NCI-H510A (cell line): Measurements from ENCODE around the gene RBL1.
"Not testable (repeated sequence)": the region's sequence is repeated elsewhere in the genome, so short reads cannot be mapped to it uniquely, and the experiment has no call there.

Experiments used
- DNase-seq: peaks from one replicate; lab custom pipeline; 2025; lab: John Stamatoyannopoulos, UW

The RBL1 gene

DNA sequence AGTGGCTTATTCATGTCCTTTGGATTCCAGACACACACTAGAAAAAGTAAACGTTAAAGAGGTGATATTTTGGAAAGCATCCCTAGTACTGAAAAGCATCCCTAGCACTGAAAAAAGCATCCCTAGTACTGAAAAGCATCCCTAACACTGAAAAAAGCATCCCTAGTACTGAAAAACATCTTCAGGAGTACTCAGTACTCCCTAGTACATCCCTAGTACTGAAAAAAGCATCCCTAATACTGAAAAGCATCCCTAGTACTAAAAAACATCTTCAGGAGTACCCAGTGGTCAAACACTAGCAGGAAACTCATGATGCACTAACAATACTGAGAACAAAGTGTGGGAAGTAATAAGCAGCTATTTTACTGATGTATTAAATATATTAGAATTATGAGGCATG lies 98.7 kb downstream of the RBL1 start:
- DNase-seq: no peak

DNA sequence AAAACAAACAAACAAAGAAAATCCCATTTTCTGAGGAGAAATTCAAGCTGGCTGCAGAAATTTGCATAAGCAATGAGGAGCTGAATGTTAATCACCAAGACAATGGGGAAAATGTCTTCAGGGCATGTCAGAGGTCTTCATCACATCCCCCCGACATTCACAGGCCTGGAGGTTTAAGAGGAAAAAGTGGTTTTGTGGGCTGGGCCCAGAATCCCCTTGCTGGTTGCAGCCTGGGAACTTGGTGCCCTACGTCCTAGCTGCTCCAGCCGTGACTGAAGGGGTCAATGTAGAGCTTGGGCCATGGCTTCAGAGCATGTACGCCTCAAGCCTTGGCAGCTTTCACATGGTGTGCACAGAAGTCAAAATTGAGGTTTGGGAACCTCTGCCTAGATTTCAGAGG lies 101.6 kb downstream of the RBL1 start:
- not testable (repeated sequence) for DNase-seq

DNA sequence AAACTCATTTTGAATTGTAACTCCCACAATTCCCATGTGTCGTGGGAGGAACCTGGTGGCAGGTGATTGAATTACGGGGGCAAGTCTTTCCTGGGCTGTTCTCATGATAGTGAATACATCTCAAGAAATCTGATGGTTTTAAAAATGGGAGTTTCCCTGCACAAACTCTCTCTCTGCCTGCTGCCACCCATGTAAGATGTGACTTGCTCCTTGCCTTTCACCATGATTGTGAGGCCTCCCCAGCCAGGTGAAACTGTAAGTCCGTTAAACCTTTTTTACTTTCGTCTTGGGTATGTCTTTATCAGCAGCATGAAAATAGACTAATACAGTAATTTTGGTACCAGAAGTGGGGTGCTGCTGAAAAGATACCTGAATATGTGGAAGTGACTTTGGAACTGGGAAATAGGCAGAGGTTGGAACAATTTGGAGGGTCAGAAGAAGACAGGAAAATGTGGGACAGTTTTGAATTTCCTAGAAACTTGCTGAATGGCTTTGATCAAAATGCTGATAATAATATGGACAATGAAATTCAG lies 102.9 kb downstream of the RBL1 start:
- no peak for DNase-seq

DNA sequence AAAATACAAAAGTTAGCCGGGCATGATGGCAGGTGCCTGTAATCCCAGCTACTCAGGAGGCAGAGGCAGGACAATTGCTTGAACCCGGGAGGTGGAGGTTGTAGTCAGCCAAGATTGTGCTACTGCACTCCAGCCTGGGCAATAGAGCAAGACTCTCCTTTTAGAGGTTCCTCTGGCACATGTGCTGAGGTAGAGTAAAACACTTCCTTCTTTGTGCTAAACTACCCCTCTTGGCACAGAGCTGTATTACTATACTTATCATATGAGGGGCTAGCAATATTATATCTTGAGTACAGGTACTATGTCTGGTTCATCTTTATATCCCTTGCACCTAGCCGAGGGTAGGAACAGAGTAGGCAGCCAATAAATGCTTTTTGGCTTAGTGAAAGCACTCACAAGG lies 104.1 kb downstream of the RBL1 start:
- DNase-seq: no peak

DNA sequence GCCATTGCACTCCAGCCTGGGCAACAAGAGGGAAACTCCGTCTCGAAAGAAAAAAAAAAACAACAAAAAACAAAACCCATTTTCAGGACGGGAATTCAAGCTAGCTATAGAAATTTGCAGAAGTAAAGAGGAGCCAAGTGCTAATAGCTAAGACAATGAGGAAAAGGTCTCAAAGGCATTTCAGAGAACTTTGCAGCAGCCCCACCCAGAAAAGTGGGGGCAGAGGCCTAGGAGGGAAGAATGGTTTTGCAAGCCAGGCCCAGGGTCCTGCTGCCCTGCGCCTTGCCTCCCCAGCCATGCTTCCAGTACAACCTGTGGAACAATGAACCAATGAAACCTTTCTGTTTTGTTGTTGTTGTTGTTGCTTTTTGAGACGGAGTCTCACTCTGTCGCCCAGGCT lies 106.0 kb downstream of the RBL1 start:
- no peak for DNase-seq

DNA sequence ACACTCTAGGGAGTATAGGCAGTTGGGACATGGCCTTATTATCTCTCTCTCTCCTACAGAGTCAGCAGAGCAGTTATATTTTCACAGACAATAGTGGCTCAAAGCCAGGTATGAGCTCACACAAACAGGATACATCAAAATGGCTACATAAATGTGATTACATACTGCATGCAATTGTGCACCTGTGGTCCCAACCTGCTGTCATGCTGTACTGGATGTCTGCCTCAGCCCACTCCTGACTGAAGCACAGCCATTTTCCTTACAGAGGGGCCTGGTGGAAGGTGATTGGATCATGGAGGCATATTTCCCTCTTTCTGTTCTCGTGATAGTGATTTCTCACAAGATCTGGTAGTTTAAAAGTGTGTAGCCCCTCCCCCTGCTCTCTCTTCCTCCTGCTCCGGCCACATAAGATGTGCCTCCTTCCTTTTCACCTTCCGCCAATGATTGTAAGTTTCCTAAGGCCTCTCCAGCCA lies 107.3 kb downstream of the RBL1 start:
- no peak for DNase-seq

DNA sequence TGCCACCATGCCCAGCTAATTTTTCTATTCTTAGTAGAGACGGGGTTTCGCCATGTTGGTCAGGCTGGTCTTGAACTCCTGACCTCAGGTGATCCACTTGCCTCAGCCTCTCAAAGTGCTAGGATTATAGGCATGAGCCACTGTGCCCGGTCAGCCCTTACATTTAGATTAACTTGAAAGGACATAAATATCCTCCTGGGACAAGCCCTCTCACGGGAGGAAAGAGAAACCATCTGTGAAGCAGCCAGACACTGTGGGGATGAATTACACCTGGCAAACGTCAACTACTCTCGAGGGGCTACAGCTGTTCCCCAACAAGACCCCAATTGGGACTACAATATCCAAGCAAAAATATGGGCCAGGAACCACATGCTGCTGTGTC lies 111.5 kb downstream of the RBL1 start:
- DNase-seq: no peak

DNA sequence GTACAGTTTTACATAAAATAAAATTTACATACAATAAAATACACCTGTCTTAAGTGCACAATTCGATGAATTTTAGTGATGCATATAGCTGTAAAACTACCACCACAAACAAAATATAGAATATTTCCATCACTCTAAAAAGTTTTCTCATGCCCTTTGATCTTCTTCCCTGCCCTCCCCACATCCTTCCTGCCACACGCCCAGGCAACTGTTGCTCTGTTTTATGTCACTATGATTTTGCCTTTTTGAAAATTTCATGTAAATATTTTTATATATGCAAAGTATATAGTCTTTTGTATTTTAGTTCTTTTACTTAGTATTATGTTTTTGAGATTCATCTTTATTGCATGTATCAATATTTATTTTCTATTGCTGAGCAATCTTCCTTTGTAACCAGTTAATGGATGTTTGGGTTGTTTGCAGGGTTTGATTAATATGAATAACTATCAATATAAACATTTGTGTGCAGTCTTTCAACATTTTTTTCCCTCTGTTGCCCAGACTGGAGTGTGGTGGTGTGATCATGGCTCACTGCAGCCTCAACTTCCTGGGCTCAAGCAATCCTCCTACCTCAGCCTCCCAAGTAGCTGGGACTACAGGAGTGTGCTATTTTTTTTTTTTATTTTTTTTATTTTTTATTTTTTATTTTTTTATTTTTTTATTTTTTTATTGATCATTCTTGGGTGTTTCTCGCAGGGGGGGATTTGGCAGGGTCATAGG lies 120.5 kb downstream of the RBL1 start:
- no peak for DNase-seq

DNA sequence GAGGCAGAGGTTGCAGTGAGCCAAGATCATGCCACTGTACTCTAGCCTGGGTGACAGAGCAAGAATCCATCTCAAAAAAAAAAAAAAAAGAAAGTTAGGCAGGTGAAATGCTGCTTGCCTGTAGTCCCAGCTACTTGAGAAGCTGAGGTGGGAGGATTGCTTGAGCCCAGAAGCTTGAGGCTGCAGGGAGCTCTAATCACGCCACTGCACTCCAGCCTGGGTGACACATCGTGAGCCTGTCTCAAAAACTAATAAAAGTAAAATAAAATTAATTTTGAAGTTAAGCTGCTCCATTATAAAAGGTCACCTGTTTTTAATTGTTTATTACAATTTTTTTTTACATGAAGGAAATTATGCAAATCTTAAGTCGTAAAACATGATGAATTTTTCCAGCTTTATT lies 121.1 kb downstream of the RBL1 start:
- DNase-seq: no peak

DNA sequence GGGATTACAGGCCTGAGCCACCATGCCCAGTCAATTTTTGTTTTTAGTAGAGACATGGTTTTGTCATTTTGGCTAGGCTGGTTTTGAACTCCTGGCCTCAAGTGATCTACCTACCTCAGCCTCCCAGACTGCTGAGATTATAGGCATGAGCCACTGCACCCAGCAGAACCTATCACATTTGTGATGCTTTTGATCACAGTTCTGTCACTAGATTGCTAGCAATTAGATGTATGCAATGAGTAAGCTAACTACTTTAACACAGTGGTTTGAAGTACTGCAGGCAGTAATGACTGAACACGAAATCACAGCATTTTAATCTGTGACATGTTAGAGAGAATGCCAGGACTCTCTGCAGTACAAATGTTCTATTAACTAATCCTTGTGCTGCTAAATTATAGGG lies 124.7 kb downstream of the RBL1 start:
- no peak for DNase-seq

DNA sequence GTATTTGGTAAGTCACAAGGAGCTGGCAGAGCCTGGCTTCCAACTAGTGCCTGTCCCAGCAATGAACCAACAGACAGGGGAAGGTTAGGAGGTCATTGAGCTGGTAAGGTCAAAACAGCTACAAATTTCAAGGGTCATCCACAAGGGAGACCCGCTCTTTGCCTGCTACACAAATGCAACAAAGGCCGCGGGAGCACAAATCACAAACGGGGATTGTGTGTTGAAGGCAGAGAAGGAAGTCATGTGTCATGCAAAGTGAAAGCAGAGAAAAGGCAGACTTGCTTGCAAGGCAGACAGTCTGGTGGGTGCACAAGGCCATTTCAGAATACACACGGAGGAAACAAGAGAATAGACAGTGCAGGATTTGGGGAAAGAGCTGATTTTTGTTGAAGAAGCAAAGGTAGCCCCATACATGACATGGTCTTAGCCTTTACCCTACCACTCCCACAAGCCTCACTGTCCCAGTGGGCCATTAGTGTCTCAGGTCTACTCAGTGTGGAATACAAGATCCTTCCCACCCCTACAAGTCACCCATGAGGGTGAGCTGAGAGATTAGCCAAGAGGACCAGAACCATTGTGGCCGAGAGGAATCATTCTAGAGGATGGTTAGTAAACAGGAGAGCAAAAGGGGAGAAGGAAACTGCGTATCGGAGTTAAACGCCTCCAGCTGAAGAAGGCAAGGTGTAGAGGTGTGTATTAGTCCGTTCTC lies 126.2 kb downstream of the RBL1 start:
- DNase-seq: no peak

DNA sequence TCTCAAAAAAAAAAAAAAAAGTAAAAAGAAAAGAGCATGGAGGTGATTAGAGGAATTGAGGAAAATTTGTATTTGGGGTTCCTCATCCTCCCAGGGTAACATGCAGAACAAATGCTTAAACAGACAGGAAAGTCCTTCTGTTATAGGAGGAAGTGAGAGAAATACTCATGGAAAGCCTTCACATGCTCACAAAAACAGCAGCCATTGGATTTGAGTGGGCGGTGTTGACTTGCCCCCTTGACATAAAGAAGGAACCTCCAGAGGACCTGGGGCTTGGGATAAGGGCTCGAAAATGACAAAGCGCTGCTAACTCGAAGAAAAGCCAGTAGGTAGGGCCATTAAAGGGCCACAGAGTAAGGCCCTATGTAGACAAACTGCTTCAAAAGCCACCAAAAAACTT lies 126.7 kb downstream of the RBL1 start:
- no peak for DNase-seq

DNA sequence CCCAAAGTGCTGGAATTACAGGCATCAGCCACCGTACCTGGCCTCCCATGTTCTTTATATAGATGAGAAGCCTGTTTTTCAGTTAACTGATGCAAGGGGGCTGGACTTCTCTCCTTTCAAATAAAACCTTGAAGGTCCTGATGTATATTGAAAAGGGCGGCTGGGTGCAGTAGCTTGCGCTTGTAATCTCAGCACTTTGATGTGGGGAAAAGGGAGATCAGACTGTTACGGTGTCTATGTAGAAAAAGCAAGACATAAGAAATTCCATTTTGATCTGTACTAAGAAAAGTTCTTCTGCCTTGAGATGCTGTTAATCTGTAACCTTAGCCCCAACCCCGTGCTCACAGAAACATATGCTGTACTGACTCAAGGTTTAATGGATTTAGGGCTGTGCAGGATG lies 128.2 kb downstream of the RBL1 start:
- DNase-seq: no peak

DNA sequence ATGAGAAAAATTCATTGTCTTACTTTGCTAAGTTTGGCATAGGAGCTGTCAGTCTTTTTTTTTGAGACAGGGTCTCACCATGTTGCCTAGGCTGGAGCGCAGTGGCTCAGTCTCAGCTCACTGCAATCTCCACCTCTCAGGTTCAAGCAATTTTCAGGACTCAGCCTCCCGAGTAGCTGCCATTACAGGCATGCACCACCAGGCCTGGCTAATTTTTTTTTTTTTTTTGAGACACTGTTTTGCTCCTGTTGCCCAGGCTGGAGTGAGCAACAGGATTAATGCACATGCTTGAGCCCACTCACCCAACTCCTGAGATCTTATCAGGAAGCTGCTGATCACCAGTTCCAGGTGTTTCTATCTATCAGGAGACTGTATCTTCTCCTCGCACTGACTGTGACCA lies 128.8 kb downstream of the RBL1 start:
- not testable (repeated sequence) for DNase-seq

DNA sequence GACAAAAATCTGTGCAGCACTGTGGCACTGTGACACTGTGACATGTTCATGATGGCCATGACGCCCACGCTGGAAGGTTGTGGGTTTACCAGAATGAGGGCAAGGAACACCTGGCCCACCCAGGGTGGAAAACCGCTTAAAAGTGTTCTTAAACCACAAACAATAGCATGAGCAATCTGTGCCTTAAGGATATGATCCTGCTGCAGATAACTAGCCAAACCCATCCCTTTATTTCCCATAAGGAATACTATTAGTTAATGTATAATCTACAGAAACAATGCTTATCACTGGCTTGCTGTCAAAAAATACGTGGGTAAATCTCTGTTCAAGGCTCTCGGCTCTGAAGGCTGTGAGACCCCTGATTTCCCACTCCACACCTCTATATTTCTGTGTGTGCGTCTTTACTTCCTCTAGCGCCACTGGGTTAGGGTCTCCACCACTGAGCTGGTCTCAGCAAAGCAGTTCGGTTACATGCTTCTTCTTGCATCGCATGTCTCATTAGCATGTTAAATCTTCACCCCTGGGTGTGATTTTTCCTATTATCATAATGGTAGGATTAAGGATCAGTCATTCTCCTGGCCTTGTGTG lies 133.3 kb downstream of the RBL1 start:
- not testable (repeated sequence) for DNase-seq

DNA sequence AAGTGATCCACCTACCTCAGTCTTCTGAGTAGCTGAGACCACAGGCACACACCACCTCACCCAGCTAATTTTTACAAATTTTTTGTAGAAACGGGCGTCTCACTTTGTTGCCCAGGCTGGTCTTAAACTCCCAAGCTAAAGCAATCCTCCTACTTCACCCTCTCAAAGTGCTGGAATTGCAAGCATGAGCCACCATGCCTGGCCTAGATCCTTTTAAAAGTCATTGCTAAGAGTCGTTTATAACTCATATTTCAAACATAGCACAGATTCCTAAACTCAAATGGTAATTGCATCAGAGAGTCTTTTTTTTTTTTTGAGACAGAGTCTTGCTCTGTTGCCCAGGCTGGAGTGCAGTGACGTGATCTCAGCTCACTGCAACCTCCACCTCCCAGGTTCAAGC lies 136.6 kb downstream of the RBL1 start:
- no peak for DNase-seq

DNA sequence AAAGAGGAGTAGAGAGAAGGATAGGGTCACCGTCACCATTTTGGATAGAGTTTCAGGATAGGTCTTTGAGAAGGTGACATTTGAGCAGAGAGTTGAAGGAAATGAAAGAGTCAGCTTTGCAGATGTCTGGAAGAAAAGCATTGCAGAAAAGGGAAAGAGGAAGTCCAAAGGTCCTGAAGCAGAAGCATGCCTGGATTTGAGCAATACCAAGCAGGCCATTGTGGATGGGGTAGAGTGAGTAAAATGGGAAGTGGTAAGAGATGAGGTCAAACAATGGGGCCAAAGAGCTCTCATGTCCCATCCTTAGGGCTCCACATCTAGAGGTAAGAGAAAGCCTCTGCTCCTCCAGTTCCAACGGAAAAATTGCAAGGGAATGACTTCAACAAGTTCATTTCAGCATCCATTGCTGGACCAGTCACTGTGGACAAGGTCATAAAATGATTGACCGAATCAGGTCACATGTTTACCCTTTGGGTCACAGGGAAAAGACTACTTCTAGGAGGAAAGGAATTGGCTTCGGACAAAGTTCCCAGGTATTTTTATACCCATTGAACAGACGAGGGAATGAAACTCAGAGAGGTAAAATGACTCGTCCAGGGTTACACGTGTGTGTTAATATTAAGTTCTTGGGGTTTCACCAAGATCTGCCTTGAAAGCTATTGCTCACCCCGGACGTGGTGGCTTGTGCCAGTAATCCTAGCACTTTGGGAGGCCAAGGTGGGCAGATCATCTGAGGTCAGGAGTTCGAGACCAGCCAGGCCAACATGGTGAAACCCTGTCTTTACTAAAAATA lies 137.7 kb downstream of the RBL1 start:
- DNase-seq: no peak

DNA sequence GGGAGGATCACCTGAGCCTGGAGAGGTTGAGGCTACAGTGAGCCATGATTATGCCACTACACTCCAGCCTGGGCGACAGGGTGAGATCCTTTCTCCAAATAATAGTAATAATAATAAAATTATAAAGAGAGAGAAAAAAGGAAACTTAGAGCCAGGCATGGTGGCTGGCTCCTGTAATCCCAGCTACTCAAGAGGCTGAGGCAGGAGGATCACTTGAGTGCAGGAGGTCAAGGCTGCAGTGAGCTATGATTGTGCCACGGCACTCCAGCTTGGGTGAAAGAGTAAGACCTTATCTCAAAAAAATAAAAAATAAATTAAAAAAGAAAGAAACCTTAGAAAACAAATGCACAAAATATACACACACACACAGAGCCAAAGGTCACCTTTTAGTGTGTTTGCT lies 139.1 kb downstream of the RBL1 start:
- DNase-seq: no peak

DNA sequence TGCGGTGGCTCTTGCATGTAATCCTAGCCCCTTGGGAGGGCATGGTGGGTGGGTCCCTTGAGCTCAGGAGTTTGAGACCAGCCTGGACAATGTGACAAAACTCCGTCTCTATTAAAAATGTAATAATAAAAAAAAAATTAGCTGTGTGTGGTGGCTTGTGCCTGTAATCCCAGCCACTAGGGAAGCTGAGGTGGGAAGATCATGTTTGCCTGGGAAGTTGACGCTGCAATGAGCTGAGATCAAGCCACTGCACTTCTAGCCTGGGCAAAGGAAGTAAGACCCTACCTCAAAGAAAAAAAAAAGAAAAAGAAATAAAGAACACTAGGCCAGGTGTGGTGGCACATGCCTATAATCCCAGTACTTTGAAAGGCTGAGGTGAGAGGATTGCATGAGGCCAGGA lies 139.8 kb downstream of the RBL1 start:
- no peak for DNase-seq

DNA sequence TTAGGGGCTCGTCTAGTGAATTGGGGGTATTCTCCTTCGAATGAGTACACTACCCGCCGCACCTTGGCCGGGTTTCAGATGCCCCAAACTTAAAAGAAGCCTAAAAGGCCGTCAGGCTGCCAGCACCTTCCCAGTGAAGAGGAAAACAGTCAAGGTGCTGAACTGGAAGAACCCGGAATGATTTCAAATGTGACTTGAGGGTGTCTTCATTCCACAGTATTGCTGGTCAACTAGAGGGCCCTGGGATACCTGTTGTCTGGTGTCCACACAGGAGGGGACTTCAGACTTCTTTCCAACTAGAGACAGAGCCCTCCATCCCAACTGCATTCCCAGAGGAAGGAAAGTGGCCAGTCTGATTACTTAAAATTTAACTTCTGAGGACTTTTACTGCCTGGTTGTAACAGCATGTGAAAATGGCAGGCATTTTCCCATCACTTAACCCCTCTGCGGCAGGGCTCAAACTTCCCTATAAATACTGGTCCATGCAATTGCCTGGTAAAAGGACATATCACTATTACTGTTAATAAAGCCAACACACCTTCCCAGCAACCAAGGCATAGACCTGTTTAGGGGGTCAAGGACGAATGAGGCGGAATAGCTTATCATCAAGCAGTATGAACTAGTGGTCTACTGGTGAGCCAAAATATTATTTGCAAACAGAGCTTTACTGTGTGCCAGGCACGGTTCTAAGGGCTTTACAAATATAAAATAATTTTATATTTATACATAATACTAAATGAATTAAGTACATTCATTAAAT lies 143.6 kb downstream of the RBL1 start:
- DNase-seq: no peak

DNA sequence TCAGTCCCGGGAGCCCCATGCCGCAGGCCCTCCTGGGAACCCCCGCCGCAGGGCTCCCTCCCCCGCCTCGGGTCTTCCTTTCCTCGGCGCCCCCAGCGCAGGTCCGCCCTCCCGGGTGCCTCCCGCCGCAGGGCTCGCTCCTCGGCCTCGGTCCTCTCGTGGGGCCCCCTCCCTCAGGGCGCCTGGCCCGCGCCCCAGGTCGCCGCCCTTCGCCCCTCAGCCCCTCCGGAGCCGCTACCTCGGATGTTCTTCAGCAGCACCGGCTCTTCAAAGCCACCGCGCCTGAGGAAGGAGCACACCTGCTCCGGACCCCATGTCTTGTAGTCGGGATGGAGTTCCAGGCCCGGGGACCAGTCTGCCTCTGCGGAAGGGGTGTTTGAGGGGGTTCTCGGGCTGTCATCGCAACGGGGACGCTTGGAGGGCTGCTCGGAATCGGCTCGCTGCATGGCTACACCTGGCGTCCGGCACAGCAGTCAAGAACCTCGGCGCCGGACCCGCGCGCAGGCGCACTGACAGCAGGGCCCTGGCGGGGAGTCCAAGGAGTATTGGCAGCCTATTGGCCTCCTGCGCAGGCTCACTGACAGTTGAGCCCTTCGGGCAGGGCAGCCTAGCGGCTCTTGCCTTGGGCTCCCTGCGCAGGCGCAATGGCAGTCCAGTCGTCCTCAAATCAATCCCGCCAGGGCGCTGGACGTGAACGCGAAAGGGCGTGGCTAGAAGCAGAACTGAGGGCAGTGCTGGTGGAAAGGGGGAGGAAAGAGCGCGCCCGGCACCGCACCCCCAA lies 144.4 kb downstream of the RBL1 start, which contains the start of gene SAMHD1:
Gene SAMHD1, minus strand, starts transcription at position 511 of the 781 bp plus-strand sequence. Its CDS starts 65 bp downstream, at position 446.
- peak; percentile 95 for DNase-seq
